NCI-H2171 (cell line): Measurements from ENCODE around the gene AJAP1.
"Not testable (repeated sequence)": the region's sequence is repeated elsewhere in the genome, so short reads cannot be mapped to it uniquely, and the experiment has no call there.

ENCODE experiments used
- DNase-seq: peaks from one replicate; lab custom pipeline; 2025; lab: John Stamatoyannopoulos, UW

The AJAP1 gene, protein sequence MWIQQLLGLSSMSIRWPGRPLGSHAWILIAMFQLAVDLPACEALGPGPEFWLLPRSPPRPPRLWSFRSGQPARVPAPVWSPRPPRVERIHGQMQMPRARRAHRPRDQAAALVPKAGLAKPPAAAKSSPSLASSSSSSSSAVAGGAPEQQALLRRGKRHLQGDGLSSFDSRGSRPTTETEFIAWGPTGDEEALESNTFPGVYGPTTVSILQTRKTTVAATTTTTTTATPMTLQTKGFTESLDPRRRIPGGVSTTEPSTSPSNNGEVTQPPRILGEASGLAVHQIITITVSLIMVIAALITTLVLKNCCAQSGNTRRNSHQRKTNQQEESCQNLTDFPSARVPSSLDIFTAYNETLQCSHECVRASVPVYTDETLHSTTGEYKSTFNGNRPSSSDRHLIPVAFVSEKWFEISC

DNA sequence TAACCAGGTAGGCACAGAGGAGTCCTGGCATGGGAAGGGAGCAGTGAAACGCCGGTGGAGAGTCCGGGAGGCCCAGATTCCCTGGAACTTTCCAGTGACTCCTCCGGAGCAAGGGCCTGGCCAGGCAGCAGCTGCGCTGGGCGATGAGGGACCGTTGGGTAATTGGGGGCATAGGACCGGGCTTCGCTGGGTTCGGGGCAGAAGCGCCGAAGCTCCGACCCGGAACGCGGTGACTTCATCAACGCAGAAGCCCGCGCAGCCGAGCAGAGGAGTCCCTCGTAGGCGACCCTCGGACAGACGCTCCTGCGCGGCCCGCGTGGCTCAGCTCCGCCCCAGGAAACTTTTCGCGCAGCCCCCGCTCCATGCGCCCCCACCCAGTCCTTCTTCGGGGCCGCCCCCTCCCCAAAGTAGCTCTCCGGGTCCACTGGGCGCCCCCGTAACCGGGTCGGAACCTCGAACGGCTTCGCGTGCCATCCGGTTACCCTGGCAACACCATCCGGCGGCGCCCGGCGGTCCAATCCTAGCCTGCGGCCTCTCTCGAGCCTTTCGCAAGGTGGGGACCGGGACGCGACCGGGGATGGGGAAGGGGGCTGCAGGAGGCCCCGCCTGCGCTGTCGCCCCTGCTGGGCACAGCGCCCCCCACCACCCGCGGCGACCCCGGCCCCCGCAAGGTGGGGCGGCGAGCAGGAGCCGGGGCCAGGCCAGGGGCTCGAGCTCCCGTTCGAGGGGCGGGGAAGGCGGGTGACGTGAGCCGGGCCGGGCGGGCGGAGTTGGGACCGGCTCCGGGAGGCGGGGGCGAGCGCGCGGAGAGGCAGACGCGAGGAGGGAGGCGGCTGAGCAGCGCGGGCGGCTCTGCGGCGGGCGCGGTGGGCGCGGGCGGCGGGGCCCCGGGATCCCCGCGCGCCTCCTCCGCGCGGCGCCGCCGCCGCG lies at the start of gene AJAP1:
Gene AJAP1, plus strand, starts transcription at position 814 of the 930 bp plus-strand sequence. CDS start 817 bp downstream, outside the sequence.
- DNase-seq: no peak

DNA sequence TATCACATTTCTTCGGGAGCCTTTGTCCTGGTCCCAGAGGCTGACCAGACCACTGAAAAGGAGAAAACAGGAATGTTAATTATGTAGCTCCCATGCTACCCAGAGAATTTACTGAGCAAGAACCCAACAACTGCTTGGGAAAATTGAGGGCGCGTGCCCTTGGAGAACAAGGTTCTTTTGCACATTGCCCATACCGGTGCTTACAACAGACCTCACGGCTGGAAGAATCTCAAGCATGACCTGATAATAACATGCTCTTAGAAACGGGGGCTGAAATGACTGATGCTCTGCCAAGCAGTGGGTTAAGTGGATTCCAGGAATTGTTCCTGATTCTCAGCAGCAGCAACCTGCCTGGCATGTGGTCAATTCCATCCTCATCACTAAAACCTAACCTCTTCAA lies 49.3 kb upstream of the AJAP1 start:
- no peak for DNase-seq

DNA sequence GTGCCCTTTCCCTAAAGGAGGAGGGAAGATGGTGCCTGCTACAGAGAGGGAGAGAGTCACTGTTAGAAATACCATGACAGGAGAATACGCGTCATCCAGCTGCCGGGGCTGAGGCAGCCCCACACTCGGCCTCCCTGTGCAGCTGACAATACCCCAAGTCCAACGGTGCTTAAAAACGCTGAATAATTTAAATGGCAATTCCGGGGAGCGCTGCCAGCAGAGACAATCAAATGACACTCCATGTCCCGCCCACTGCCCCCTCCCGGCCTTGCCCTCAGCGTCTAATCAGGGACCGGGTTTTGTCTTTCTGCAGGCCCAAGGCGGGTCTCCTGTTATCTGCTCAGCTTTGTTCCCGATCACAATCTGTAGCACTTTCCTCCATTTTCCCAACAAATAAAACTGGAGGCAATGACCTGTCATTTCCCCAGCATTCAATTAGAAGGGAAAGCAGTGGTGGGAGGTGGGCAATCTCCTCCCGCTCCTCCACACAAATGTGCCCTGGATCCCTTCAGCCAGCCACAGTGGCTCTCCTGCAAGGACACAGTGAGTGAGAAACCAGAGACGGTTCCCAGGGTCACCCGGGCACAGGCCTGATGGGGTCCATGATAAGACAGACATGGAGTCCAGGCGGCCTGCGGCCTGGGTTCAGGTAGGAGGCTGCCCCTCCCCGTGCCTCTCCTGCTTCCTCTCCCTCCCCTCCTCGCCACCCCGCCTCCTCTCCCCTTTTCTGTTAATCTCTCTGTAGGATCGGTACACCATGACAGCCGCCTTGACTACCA lies 42.7 kb upstream of the AJAP1 start:
- DNase-seq: no peak

DNA sequence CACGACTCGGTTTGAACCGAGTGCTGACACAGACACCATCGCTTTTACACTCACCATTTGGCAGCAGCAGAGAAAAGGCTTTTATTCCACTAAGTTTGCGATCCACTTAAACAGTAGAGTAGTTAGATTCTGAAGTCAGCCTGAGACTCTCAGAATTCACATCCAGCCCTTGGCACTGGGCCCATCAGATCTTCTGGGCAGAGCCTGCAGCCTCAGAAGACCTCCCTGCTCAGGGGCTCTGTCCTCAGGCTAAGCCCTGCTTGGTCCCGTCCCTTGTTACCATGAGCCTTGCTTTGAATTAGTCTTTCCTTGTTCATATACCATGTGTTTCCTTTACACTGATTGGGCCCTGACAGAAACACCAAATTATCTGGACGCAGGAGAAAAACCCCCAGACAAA lies 41.4 kb upstream of the AJAP1 start:
- DNase-seq: no peak

DNA sequence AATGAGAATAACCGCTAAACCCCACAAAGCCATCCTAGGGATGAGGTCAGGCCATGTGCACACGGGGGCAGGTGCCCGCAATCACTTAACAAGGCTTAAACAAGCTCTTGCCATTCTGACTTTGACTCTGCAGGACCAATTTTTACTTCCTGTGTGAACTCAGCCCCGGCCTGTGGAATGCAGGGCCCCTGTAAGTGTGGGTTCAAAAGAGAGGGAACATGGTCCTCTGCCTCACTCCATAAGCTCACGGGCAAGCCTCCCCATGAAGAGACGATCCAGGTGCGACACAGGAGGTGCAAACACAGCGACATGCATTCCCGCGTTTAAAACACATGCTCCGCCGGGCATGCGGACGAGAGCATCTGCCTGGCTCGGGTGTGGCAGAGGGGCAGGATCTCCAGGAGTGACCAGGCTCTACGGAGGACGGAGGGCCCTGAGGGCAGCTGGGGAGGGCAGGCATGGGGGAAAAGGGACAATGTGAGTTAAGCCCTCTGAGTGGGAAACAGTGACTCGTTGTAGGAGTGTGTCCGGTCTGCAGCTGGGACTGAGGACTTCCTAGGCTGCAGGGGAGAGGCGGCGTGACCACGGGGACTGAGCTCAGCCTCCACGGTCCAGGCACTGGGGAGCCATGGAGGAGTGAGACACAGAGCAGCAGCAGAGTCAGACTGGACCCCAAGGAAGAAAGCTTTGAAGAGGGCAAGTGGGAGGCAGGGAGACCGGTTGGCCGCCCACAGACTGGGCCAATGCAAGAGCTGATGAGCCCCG lies 40.6 kb upstream of the AJAP1 start:
- DNase-seq: no peak

DNA sequence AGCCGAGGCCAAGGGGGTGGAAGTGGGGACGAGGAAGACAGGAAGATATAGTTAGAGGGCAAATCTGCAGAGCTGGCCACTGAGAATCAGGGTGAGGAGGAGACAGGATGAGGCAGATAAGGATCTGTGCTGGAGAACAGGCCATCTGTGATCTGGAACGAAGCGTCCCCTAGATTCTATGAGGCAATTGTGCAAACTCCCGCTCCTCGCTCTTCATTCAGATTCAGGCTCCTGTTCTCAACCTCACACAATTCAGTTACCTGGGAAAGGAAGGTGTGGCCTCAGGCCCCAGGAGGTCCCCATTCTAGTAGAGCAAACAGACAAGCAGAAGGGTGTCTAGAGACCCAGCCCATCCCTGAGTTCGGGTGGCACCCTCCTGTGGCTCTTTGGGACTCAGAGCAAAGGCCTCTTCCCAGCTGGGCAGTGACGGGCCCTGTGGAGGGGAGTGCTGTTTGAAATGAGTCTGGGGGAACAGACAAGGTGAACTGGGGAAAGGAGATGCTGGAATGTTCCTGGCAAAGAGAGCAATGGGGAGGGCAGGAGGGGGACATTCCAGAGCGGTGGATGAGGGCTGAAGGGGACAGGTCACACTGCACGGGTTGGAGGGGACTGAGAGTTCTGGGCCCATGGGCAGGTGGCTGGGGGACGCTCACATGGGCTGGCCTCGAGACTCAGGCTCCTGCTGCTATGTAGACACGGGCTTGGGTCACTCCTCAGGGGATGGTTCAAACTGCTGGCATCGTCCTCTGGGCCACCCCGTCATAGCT lies 39.9 kb upstream of the AJAP1 start:
- DNase-seq: no peak

DNA sequence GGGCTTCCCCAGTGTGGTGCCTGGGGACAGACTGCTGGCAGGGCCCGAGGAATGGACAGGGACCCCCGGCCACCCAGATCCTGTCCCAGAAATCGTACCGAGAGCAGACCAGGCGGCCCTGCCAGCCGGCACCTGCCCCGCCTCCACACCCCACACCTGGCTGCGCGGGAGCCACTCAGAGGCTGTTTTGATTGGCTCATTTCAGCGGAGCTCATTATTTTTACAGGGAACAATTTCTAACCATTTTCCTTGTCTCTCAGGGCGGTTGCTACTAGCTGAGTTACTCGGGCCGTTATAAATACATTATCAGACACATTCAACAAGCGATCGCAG lies 39.3 kb upstream of the AJAP1 start:
- no peak for DNase-seq

DNA sequence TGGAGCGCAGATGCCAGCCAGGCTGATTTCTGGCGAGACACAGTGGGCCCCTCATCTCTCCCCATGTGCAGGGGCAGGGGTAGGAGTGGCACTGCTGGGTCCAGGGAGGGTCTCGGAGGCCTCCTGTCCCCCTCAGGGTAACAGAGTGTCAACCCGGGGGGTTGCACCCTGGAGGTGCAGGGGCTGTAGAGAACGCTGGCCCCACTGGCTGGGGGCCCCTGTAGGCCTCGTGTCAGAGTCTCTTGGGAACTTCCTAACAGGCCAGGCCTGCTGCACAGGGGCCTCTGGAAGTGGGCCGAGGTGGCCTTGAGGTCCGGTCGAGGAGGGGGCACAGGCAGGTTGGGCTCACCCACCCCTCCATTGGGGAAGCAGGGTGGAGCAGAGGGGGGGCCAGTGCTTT lies 38.9 kb upstream of the AJAP1 start:
- no peak for DNase-seq

DNA sequence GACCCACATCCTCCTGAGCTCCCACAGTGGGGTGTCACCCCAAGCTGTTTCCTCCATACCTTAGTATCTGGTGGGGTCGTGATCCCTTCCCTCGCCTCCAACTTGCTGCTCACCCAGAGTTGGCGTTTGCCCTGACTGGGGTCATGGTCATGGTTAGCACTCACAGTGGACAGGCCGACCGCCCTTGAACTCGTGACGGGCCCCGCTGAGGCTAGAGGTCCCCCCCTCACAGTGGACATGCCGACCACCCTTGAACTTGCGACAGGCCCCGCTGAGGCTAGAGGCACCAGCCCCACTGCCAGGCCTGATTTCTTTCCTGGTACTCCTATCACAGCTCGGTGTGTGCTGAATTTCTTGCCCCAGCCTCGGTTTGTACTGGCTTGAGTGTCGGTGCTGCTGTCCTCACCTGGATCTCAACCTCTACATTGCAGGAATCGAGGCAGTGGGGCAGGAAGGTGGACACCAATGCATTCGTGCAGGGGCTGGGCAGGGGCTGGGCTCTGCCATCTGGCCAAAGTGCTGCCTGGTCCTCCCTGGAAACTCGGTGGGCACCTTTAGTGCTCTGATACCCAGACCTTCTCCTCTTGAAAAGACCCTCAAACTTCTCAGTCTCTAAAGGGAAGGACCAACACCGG lies 37.5 kb upstream of the AJAP1 start:
- no peak for DNase-seq

DNA sequence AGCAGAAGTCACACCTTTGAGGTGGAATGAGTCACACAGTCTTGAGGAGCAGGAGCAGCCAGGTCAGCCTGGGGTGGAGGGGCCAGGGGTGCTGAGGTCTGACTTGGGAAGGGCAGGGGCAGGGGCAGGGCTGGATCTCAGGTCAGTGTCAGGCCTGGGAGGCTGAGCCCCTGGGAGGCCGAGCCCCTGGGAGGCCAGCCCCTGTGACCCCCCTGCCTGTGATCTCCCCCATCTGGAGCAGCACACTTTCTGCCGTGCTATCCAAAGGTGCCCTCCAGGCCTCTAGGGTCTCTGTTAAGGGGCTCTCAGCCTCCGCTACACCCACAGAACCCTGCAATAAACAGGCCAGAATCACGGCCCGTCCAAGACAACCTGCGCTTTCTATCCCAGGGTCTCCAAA lies 36.9 kb upstream of the AJAP1 start:
- no peak for DNase-seq

DNA sequence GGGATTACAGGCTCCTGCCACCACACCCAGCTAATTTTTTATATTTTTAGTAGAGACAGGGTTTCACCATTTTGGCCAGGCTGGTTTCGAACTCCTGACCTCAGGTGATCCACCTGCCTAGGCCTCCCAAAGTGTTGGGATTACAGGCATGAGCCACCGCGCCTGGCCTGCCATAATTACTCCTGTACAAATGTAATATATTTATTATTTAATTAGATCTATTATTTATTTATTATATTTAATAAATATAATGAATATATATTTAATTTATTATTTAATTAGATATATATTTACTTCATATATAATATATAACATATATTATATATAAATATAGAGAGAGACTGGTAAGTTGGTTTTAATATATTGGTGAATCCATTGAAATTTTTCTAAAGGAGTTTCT lies 35.6 kb upstream of the AJAP1 start:
- not testable (repeated sequence) for DNase-seq

DNA sequence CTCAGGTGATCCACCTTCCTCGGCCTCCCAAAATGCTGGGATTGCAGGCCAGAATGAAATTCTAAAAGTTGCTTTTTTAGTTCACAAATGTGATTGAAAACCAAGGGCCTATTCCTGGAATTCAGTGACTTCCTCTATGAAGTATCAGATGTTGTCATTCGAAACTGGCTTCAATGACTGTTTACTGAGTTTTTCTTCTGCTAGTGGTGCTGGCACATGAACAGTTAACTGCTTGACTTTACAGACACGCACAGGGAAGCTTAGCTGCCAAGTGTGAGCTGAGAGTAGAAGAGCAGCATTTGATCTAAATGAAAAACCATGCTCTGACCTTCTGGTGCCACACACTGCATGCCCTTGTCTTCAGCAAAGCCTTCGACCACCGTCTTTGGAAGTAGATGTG lies 32.8 kb upstream of the AJAP1 start:
- no peak for DNase-seq

DNA sequence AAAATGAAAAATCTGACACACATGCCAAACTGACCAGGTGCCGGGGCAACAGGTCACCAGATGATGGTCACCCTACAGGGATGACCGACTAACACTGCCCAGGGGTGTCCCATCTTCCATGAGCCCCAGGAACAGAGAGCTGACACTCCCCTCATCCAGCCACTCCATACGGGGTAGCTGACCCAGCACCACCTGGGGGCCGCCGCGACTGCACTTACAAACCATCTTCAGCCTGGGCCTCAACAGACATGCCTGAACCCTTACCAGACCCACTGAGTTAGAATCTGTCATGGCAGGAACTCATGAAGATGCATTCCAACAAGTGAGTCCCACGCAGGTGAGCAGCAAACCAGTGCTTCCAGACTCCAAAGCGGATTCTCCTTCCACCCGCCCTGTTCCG lies 31.6 kb upstream of the AJAP1 start:
- DNase-seq: no peak

DNA sequence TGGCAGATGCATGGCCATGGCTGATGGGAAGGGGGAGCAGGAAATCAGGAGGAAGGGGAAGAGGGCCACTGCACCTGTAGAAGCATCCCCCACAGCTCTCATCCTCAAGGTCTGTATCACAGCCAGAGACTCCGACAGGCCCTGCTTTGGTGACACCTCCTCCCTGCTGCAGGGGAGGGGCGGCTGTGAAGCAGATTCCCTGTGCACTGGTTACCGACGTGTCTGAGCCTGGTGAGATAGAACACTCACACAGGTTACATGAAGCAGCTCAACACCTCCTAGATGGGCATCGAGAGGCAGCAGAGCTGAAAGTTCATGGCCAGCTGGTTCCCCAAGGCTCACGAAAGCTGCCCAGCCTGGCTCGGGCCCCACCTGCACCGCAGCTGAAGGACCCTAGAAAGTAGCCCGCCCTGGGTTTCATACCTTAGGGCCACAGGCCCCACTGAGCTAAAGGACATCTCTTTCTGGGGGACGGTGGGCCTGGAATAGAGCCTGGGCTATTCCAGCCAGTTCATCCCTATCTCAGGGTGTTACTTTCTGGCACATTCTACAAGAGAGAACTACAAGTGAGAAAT lies 30.2 kb upstream of the AJAP1 start:
- DNase-seq: no peak

DNA sequence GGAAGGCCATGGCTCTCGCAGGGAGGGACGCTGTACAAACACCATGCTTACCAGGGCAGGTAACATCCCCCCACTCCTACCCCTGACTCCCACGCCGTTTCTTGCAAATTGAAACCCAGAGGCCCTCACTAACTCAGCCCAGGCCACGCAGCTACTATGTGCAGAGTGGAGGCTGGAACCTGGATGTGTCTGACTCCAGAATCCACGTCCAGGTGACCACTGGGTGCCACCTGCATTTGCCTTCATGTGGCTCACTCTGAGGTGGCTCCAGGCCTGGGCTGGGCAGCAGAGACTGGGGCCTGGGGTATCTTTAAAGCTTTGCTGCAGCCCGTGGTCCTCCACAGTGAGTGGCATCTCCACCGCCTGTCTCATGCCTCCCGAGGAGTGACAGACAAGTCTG lies 29.6 kb upstream of the AJAP1 start:
- DNase-seq: no peak

DNA sequence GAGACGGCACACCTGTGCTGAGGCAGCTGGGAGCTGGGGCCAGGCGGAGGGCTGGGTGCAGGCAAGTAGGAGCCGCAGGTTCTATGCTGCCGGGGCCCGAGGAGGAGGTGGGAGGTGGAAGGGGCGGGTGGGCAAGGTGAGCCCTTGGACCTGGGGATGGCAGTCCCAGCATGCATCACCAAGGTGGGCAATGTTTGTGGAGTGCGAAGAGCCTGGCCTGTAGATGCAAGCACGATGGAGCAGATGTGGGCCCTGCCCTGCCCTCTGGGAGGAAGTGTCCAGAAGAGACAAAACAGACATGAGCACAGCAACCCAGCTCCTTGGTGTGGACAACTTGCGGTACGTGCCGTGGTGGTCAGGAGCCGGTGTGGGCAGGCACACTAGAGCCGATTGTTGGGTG lies 28.3 kb upstream of the AJAP1 start:
- no peak for DNase-seq

DNA sequence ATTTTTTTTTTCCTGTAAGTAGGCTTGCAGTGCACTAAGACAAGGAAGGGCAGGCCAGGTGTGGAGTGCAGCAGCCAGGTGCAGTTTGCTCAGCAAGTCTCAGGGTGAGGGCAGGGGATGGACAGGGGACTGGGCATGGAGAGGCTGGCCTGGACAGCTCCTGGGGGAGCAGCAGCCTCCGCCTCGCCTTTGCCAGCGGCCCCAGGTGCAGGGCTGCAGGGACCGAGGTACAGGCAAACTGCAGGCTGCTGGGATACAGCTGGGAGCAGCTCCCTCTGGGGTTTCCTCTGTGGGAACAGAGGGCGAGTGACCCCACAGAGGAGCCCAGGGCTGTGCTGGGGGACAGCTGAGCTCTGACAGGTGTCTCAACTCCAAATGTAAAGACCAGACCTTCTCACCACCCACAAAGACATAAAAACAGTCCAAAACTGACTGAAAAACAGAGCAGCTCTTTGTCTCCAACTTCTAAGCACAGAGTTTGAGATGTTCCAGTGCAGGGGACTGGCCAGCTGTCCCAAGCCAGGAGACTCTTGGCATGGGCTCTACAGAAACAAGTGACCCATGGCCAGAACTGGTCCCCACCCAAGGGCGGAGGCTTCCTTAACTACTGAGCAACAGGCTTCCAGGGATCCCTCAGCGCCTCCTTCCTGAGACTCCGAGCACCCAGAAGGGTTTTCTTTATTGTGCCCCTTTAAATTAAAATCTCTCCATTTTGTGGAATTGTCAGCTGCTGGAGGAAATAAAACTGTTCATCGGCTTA lies 27.7 kb upstream of the AJAP1 start:
- DNase-seq: no peak

DNA sequence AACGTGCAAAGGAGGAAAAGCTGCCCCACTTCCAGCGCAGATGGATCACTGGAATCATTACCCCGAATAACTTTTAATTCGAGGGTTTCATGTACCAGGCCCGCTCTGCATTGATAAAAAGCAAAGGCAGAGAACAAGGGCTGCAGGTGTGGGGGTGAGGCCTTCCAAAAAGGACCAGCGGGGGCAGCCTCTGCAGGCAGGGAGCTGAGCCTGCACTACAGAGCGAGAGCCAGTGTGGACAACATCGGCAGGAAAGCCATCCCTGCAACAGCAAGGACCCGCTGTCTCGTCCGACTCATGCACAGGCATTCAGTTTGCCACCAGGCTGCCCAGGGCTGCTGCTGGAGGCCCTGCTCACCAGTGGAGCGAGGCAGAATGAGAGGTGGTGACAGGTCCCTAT lies 27.1 kb upstream of the AJAP1 start:
- DNase-seq: no peak

DNA sequence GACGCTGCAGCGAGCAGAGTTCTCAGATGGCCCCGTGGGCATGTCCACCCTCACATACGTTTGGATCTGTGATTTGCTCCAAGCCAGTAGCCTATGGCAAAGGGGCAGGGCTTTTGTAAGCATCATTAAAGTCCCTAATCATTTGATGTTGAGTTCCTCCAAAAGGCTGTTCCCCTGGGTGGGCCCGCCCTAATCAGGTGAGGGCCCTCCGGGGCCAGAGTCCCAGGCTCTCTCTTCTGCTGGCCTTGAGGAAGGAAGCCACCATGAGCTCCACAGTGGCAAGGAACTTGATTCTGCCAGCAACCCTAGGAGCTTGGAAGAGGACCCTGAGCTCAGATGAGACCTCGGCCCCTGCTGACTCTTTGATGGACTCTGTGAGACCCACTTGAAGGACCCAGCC lies 25.4 kb upstream of the AJAP1 start:
- no peak for DNase-seq
